HFF-Myc (cell line): ENCODE data around the gene ACYP1.

Source experiments
- DNase-seq: peaks from one replicate; pipeline ENCODE4 v3.0.0-alpha.2; 2011; ENCODE audit warnings: low read depth; ENCODE audit errors: extremely low read depth
- H3K4me3 ChIP-seq: replicated peaks from 2 replicates; pipeline ENCODE4 v1.5.1; 2011; ENCODE audit warnings: low read depth, mild to moderate bottlenecking, control low read depth, low read length
- TF ChIP-seq, protein P1 (sequence below): IDR thresholded peaks from 2 replicates; pipeline ENCODE4 v1.5.1; 2012; ENCODE audit warnings: mild to moderate bottlenecking, low read depth, low read length, control low read depth; ENCODE audit errors: missing control alignments

Gene ACYP1

DNA sequence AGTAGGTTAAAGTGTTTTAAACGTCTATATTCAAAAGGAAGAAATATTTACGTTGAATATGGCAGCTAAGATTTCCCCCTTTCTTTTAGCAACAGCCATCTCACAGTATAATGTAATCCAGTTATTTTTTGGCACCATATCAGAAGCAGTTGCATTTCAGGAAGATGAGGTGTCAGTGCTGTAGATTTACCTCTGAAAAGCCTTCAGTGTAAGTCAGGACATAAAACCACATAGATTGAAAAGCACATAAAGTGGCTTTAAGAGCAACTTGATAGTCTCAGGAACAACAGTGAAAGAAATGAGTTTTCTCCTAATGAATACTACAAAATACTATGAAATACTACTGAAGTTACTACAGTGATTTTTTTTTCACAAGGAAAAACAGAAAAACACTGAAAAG lies 19.5 kb downstream of the ACYP1 start:
- H3K4me3 ChIP-seq = no peak overlapping the region
- TF ChIP-seq, protein P1, sequence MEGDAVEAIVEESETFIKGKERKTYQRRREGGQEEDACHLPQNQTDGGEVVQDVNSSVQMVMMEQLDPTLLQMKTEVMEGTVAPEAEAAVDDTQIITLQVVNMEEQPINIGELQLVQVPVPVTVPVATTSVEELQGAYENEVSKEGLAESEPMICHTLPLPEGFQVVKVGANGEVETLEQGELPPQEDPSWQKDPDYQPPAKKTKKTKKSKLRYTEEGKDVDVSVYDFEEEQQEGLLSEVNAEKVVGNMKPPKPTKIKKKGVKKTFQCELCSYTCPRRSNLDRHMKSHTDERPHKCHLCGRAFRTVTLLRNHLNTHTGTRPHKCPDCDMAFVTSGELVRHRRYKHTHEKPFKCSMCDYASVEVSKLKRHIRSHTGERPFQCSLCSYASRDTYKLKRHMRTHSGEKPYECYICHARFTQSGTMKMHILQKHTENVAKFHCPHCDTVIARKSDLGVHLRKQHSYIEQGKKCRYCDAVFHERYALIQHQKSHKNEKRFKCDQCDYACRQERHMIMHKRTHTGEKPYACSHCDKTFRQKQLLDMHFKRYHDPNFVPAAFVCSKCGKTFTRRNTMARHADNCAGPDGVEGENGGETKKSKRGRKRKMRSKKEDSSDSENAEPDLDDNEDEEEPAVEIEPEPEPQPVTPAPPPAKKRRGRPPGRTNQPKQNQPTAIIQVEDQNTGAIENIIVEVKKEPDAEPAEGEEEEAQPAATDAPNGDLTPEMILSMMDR = no peak
- DNase-seq = no peak

DNA sequence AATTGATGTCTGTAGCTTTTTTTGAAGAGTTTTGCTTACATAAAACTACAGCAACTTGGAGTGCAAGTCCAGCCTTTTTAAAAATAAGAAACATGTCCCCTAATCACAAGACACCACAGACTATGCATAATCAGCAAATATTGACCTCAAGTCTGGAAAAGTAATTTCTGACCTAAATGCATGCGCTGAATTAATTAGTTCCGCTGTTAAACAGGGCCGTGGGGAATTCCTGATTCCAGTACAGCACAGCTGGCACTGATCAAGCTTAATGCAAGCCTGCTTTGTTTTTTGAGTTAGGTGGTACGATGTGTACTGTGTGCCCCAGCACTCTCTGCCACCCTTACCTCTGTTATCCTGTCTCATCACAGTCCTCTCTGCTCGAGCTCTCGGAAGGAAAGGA lies 21.8 kb downstream of the ACYP1 start:
- TF ChIP-seq, protein P1 = no peak
- no peak for DNase-seq
- H3K4me3 ChIP-seq = no peak overlapping the region

DNA sequence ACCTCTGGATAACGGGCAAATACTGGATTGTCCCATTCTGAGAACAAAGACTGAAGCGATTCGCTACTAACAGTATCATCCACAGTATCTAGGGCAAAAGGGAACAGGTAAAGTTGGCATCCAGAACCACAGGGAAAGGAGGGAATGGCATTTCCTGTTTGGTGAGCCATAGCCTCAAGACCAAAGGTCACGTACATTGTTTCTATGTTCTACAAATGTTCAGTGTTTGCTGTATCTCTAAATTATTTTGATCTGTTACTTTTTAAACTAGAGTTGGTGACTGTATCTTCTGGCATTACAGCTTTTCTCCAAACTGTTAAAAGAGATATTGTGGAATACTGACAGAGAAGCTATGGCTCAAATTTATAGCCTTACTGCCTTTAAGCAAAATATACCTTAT lies 22.2 kb downstream of the ACYP1 start:
- DNase-seq = no peak
- TF ChIP-seq, protein P1 = no peak
- no peak overlapping the region for H3K4me3 ChIP-seq

DNA sequence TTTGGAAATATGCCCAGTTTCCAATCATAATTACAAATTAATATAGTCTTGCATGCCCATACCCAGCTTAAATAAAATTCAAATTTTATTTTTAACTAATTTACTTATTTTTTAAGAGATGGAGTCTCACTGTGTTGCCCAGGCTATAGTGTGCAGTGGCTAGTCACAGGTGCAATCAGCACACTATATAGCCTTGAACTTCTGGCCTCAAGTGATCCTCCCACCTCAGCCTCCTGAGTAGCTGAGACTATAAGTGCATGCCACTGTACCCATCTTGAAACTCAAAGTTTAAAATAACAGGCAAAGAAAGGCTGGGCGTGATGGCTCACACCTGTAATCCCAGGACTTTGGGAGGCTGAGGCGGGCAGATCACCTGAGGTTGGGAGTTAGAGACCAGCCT lies 22.9 kb downstream of the ACYP1 start:
- H3K4me3 ChIP-seq = no peak overlapping the region
- TF ChIP-seq, protein P1 = no peak
- no peak for DNase-seq

DNA sequence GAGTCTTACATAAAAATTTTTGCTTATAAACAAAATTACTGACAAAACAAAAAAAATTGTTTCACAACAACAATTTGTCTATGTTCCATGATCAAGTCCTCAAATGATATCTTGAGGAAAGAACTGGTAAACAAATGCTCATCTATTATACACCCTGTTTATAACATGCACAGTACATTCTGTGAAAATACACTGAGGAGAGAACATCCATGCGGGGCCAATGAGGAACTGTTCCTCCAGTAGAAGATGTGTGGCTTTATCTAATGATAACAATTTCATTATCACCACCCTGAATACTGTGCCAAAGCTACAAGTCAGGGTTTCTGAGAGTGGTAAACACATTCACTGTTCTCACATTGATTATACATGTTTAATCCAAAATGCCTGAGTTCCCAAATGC lies 23.3 kb downstream of the ACYP1 start:
- DNase-seq = no peak
- TF ChIP-seq, protein P1 = no peak
- no peak overlapping the region for H3K4me3 ChIP-seq

DNA sequence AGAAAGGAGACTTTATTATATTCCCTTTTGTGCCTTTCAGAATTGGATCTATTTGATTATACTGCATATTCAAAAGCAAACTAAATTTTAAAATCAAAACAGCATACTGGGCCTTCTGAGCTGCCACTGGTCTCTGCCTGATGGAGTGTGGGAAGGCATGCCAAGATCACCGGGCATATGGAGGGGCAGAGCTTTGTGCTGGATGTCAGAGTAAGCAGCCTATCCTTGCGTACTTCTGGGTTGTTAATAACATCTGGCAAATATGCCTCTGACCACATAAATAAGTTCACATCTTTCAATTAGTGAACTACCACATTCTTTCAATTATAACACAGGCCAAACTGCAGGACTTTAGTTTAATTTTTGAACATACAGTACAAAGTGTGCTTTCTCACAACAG lies 30.9 kb downstream of the ACYP1 start:
- no peak for DNase-seq
- TF ChIP-seq, protein P1 = no peak
- no peak overlapping the region for H3K4me3 ChIP-seq

DNA sequence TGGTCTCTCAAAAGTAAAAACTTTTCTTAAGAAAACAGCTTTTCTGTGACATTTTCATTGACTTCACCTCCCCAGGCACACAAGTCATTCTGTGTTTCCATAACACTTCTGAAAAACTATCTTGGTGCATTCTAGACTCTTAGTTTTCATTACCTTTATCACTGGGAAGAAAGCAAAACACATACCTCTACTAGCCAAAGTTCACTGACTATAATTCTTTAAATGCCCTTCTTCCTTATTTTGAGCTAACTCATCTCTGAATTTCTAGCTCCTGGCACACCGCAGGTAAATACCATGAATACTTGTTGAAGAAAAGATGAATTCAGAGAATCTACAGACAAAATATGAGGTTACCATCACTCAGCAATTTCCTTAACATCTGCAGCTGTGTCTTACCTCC lies 33.7 kb downstream of the ACYP1 start:
- TF ChIP-seq, protein P1 = no peak
- DNase-seq = no peak
- H3K4me3 ChIP-seq = no peak overlapping the region
